Measurements from ENCODE around the gene BROX.

DNA sequence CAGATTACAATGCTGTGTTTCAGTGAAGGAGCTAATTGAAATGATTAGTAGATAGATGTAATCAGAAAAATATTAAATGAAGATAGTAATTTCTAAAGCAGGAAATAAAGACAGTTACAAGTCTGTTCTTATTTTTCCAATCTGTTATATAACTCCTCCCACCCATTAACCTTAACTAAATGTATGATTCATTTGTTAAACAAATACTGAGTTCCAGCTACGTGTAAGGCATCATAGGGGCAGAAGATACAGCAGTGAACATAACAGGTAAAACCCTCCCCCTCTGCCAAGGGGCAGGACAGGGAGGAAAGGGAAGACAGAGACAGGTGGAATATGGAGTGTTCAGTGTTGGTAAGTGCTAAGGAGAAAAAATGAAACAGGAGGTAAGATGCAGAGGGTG, 24.6 kb downstream of the BROX start, which contains the start of gene FAM177B:
- TF ChIP-seq, protein P1, sequence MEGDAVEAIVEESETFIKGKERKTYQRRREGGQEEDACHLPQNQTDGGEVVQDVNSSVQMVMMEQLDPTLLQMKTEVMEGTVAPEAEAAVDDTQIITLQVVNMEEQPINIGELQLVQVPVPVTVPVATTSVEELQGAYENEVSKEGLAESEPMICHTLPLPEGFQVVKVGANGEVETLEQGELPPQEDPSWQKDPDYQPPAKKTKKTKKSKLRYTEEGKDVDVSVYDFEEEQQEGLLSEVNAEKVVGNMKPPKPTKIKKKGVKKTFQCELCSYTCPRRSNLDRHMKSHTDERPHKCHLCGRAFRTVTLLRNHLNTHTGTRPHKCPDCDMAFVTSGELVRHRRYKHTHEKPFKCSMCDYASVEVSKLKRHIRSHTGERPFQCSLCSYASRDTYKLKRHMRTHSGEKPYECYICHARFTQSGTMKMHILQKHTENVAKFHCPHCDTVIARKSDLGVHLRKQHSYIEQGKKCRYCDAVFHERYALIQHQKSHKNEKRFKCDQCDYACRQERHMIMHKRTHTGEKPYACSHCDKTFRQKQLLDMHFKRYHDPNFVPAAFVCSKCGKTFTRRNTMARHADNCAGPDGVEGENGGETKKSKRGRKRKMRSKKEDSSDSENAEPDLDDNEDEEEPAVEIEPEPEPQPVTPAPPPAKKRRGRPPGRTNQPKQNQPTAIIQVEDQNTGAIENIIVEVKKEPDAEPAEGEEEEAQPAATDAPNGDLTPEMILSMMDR (conservative IDR thresholded peaks at IDR 0.05): no peak
- no peak for TF ChIP-seq ZFX (IDR thresholded peaks at IDR 0.05)
